Measurements from ENCODE around the gene RNF224.
"Not testable (repeated sequence)": the region's sequence is repeated elsewhere in the genome, so short reads cannot be mapped to it uniquely, and the experiment has no call there.

GRCh38 chr9:137243266-137243625 is 15.9 kb downstream of the RNF224 start:
- TF ChIP-seq ZNF570 (CRISPR knock-in tag; IDR thresholded peaks at IDR 0.05; ENCODE audit: borderline replicate concordance); POLR2G (IDR thresholded peaks at IDR 0.05; ENCODE audit: low read depth, low read length); ZNF530 (CRISPR knock-in tag; IDR thresholded peaks at IDR 0.05; ENCODE audit: low read depth); ZNF512 (CRISPR knock-in tag; IDR thresholded peaks at IDR 0.05); HNF4A (CRISPR knock-in tag; IDR thresholded peaks at IDR 0.05); CTCF (CRISPR knock-in tag; IDR thresholded peaks at IDR 0.05); CEBPG (CRISPR knock-in tag; IDR thresholded peaks at IDR 0.05): not testable (repeated sequence)
